HG03378 (cell line): ENCODE measurements around the gene FGF14.

ENCODE experiments used
- ATAC-seq: cut with Tn5 transposase; IDR thresholded peaks from one replicate; pipeline ENCODE4 v1.9.1; 2021; ENCODE audit warnings: mild to moderate bottlenecking, moderate library complexity; ENCODE audit not compliant: unreplicated experiment

Gene FGF14

DNA sequence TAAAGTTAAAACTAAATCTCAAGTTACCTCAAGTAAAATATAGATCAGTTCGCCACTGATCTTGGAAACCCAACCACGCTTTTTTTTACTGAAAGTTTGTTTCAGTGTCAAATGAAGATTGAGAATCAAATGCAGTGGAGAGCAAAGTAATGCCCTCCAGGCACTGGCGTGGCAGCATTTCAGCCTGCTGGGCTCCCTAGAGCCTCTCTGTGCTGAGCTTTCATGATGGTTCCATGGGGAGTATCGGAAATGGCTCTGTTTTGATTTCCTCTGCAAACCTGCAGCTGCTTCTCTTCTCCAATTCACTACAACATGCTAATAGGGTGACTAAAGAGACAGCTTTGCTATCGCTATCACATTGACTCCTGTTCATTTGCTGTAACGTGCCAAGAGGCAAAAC is 141.6 kb downstream of the FGF14 start:
- no peak for ATAC-seq

DNA sequence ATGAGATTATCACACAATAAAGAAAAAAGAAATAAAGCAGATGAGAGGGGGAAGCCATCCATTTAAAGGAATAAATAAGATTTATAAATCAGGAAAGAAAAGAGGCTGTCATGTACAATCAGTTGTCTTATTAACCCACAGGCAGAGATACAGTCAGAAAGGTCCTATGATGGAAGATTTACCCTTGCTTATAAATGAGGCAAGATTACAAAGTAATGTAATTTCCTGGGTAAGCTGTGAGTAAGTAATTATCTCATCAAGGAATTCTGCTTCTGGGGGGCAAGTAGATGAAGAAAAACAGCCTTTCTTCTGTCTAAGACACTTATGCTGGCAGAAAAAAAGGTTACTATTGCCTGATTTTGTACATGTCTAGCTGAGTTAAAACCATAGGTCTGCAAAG is 146.4 kb downstream of the FGF14 start:
- ATAC-seq = no peak

DNA sequence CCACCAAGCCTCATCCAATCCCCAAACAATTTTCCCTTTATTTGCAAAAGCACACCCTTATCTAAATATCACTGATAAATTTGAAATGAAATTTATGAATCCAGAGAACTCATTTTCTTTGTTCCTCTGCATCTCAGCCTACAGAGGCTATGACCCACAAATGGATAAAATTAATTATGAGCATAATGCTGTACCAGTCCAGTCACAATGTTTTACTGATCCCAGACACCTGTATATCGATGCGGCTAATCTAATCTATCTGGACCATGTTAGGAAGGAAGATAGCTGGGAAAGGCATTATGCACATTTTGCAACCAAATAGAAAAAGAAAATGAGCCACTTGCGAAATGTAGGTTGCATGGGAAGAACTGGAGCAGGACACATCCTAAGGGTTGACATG is 150.0 kb downstream of the FGF14 start:
- no peak for ATAC-seq

DNA sequence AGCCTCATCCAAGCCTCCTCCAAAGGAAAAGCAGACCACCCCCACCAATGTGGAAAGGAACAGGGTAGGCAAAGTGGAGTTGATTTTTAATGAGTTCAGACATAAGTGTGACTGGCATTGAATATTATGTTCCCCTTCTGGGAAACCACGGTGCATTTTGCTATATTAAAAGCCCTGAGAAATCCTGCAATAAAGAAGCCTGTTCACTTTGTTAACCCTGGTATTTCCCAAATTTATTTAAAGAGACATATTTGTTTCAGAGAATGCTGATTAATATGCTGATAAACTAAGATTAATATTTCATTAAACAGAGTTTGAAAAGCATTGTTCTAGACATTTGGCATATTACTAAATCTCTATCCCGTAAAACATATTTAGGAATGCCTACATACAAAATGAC is 151.4 kb downstream of the FGF14 start:
- no peak for ATAC-seq

DNA sequence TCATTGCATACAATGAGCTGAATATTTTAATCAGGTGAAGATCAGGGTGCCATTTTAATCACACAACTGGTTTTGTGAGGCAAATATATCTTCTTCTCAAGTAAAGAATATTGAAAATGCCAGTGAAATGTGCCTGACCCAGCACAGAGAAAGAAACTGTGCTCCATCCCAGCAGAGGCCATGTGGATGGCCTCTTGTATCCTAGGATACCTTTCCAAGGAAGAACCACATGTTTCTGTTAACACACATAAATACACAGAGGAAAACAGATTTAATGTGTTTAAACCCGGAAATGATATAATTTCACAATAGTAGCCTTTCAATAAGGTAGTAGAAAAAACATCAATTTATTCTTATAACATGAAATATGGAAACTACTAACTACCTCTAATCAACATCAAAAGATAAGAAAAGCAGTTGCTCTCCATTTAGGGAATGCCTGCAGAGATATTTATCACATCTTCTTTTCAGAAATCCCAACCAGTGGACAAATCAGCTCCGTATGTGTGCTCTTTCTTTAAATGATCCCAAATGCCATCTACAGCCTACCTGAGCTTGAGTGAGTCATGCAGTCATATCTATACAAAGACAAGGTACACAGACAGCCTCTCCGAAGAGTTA is 157.1 kb downstream of the FGF14 start:
- ATAC-seq = no peak

DNA sequence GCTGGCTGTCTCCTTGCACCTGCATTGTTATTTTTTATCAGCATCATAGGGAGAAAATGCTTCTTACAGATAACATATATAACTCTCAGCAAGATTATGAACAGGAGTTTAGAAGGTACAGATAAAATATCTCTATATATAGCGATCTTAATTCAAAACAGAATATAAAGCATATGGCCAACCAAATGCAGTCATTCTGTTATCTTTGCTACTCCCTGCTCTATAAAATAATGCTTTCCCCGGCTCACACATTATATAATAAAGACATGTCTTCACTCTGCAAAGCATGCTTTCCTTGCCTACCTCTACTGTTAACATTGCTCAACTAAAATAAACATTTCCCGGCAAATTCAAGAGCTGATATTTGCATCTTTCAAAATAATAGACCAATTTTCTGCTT is 161.7 kb downstream of the FGF14 start:
- no peak for ATAC-seq

DNA sequence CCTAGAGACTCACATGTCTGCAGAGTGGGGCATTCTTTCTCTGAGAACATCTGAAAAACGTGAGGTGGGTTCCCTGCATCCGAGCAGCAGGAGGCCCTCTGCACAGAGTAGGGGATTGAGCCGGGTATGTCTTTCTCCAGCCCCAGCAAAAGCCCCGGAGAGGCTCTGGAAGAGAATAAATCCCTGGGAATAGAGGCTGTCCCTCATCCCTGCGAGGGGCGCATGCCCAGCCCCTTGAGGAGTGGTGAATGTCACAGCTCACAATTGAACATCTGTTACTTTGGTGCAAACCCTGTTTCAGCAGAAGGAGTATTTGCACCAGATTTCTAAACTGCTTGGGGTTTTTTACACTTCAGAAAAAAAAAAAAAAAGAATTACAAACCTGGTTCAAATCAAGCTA is 164.6 kb downstream of the FGF14 start:
- no peak for ATAC-seq

DNA sequence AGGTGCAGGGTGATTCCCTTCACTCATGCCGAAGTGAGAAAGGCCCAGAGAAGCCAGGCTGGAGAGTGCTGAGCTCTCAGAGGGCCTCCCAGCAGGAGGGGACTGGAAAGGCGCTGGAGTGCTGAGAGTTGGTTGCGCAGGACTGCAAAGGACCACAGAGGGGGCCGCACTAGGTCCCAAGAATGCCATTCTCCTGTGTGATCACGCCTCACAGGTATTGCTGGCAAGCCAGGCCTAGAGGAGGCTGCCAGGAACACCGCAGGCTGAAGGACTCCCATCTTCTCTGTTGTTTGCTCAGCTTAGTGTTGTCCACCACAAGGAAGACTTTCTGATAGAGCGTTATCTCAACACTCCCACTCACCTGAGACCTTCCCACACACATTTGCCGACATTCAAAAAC is 165.0 kb downstream of the FGF14 start:
- no peak for ATAC-seq

DNA sequence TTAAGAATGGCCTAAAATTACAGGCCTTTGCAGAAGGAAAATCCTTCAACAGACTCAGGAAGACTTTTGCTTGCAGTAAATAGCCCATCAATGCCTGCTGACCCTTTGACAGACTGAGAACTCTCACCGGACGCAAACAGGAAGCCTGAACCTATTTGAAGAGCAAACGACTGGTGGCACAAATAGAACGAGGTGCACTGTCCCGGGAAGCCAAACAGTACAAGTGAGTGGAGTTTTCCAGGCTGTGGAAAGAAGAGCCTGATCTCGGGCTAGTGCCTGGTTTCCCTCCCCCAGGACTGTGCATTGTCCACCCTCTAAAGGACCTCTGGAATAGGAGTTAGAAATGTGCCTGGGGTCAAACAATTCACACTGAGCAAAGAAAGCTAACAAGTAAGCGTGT is 165.5 kb downstream of the FGF14 start:
- ATAC-seq = no peak

DNA sequence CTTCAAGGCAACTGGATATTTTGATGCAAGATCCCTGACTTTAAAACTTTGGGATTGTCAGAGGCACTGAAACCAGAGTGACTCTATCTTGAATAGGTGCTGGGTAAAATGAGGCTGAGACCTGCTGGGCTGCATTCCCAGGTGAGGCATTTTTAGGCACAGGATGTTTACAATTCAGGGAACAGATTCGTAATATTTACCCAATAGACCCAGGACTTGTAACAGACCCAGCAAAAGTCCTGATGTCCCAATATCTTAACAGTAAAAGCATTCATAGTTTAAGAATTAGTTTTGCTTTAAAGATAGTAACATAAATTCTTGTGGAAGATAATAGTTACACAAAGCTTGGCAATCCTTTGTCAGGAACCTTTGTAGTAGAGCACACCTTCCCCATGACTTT is 166.2 kb downstream of the FGF14 start:
- no peak for ATAC-seq

DNA sequence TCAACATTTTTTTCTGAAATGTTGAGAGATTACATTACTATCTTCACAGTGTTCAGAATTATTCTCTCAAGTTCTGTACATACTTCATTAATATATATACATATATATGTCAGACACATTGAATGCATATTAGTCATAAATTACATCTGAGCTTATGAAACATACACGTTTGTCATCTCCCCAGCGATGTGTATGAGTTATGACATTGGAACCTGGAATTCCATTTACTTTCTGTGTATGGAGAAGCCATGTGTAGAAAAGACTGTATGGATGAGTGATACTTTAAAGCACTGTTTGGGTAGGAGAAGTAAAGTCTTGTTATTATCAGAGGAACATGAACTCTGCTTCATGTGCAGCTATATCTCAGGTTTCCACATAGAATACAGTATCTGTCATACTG is 167.2 kb downstream of the FGF14 start:
- ATAC-seq = no peak

DNA sequence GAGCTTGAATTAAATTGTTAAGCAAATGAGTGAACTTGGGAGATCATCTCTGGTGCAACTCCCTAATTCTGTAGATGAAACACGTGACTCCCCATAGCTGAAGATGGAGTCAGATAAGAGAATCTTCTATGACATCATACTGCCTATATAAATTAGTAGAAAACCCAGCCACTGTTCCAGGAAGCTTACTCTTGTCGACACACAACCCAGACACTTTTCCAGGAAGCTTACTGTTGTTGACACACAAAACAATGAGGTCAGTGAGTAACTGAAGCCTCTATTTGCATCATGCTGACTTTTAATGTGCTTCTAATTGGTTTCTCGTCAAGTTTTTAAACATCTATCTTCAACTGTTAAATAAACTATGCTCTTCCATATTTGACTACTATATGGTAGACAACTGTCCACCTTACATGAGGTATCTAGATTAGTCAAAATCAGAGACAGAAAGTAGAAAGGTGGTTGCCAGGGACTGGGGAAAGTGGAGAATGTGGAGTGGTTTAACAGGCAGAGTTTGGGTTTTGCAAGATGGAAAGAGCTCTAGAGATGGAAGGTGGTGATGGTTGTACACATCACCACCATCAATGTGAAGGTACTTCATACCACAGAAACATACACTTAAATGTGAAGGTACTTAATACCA is 168.2 kb downstream of the FGF14 start:
- ATAC-seq = no peak

DNA sequence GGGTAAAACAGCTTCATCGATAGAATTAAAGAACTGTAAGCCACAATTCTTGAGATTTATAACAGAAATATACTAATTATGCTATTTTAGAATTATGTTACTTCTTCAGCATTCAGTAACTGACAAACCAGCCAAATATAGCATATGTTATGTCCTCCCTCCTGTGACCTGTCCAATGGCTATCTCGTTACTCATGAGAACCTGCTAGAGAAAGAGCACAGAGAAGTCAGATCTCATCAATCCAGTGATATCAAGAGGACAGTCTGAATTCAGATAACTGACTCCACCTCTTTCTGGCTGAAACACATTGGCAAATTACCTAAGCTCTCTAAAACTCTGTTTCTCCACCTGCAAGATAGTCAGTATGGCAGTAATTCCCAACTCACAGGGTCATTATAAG is 170.4 kb downstream of the FGF14 start:
- ATAC-seq = no peak

DNA sequence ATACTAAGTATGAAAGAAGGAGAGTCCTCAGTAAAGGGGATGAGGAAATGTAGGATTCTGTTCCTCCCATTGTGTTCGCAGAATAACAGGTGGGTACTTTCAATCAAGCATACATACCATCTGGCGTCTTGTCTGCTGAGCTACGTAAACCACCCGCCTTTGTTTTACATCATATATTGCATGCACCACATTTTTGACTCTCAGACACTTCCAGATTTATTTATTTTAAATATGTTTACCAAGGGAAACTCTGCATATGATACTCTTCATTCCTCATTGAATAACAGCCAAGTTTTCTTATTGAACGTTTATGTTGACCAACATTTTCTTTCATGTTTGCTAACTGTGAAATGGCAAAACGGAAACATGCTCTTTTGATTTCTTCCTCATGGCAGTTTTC is 174.1 kb downstream of the FGF14 start:
- ATAC-seq = no peak

DNA sequence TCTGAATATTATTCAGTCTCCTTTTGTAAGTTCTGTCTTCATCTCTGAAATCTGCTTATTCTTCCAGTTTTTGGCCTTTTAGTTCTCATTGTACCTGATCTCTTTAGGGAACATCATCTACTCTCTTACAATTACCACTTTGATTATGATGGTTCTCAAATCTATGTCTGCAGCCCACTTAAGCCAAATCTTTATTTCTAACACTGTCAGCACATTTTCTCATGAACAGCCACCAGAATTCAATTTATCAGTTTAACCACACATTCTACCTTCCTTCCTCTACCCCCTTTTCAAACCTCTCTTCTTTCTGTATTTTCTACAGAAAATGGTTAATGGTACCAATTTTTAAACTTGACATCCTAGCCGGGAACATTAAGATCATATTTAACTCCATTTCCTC is 175.3 kb downstream of the FGF14 start:
- no peak for ATAC-seq

DNA sequence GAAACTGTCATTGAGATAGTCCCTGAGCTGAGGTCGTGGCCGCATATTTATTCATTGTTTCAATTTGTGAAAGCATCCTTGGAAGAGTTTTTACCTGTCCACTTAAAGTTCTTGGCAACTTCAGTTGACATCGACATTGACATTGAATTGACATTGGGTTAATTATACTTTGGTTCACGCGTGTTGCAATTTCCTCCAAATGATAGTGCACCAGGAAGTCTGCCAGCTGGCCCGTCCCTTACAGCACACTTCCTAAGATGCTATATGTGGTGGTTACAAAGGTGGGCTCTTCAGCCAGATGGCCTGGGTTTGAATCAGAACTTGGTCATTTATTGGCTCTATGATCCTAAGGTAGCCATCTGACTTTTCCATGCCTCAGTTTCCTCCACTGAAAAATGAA is 176.0 kb downstream of the FGF14 start:
- ATAC-seq = no peak

DNA sequence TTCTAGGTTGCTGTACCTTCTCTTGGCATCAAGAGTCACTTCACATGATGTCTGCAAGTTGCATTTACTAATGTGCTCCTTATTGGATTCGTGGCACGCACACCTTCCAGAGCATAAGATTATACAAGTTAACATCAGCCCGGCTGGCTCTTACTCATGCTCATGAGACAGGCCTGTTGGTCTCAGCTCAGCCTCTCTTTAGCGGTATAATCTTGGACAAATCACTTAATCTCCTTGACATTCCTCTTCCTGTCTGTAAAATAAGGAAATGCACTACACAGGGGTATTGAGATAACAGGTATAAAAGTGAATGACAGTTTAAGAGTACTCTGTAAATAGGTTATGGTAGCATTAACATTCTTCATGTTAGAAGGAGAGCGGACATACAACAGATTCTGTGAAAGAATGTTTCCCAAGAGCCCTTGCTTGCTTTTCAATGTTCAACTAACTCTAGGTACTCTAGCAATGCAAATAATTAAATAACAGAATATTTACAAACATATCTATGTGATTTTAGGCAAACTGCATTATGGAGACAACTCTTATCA is 181.1 kb downstream of the FGF14 start:
- no peak for ATAC-seq

DNA sequence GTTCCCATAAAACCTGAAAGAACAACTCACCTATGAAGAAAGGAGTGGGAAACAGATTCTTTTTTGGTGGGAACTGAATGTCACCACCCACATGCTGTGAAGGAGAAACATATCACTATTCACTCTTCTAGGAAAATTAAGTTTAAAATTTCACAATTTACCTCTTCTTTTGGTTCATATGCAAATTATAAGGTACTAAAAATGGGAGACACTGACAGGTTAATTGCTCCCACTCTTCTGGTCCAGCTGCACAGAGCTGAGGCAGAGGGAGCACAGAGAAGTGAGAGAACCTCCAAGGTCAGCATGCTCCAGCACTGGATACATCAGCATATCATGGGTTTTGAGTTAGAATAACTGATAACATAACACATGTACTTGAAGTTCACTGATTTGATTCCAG is 186.9 kb downstream of the FGF14 start:
- no peak for ATAC-seq

DNA sequence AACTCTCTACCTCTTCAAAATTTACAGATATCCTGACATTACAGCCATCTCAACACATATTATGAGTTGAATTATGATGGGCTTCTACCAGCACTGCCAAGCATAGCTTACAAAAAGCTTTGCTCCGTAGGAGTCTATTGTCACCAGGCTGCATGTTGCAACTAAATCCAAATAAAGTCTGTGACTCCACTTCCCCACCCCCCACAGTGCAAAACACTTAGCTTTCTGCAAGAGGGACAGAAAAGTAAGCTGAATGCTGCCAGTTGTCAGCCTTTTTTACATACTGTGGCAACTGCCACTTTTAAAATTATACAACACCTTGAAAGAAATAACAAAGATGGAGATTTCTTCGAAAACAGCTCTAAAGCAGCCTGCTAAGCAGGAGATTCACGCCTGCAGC is 189.1 kb downstream of the FGF14 start:
- no peak for ATAC-seq

DNA sequence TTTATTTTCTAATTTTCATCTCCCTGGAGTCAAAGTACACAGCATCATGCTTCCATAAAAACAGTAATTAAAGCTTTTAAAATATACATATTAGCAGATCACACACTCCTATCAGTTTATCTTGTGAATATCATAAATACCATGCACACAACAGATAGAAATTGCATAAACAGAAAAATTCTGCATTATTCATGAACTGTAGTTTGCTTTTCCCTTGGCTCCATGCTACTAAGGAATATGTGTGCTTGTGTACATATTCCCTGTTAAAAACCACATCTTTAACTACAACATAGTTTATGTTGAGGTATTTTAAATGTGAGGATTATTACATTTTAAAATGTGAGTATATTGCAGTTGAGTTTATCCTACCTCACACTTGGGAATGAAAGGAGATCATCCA is 193.5 kb downstream of the FGF14 start:
- ATAC-seq = no peak

DNA sequence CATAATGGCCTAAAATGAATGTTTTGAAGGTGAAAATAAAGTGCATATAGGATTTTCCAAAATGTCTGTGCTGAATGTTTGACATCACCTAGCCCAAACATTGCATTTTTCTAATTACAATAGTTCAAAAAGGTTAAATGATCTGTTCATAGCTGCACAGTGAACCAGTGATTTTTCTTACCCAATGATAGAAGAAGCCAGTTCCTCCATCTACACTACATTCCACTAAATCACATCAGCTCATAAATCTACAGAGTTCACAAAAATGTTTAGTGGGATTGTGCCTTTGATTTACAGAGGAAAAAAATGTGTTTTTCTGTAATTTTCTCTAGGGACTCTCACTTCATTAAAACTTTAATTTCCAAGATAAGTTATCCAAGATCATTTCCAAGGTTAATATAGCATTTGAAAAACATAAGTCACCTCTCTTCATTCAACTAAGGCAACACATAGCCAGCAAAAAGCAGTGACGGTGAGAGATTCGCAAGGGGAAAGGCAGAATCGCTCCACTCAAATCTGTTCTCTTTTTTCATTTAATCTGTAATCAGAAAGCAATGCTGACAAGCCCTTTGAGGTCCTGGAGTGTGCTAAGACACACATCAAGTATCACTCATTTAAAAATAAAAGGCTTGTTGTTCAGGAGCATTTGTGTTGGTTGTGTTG is 194.0 kb downstream of the FGF14 start:
- ATAC-seq = no peak

DNA sequence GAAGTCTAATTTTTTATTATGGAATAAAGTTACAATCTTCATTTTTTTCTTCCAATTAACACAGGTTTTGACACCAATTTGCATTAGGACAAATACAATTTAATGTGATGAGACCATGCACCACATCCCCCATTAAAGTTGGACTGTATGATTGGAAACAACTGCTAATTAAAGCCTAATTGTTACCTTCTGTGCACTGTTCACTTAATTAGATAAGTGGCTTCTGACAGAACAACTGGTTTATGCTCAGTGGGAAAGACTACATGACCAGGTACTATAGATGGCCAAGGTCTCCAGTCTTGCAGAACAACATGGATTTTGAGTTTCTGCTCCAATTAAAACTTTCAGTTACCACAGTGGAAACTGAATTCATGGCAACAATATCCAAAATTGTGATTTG is 198.1 kb downstream of the FGF14 start:
- no peak for ATAC-seq
